Spleen (tissue), 11 donors: ENCODE results near the gene BEST3. TPM values are rescaled to one million over a fixed set of nuclear protein-coding genes. Genes with fewer than 3 reads are reported as not detected.

Source experiments
- DNase-seq: peaks from one replicate; pipeline ENCODE4 v3.0.0-alpha.2; 2020
- H3K27ac ChIP-seq, 8 donors: fragments of 200-600 bp; sonication (generic) in 7 of 8; 1 replicate in 4 of 8; 2 replicates in 4 of 8; pipeline versions ENCODE4 v1.5.0 to v1.8.0; 2016 to 2021; ENCODE audit warnings: inconsistent platforms in 4 of 8, mild to moderate bottlenecking in 4 of 8, moderate library complexity in 1 of 8
- H3K27me3 ChIP-seq, 7 donors: fragments of 200-600 bp; sonication (generic) in 6 of 7; replicated peaks in 1 of 7; 1 replicate in 4 of 7; 2 replicates in 3 of 7; pipeline versions ENCODE4 v1.5.0 to v1.8.0; 2016 to 2021; ENCODE audit warnings: inconsistent platforms in 3 of 7, mild to moderate bottlenecking in 1 of 7
- H3K36me3 ChIP-seq, 6 donors: fragments of 200-600 bp; sonication (generic) in 5 of 6; 1 replicate in 4 of 6; 2 replicates in 2 of 6; pipeline versions ENCODE4 v1.5.0 to v1.8.0; 2016 to 2021; ENCODE audit warnings: inconsistent platforms in 2 of 6
- H3K4me1 ChIP-seq, 6 donors: fragments of 200-600 bp; sonication (generic) in 5 of 6; 1 replicate in 3 of 6; 2 replicates in 3 of 6; pipeline versions ENCODE4 v1.5.0 to v1.8.0; 2016 to 2021; ENCODE audit warnings: inconsistent platforms in 3 of 6
- H3K4me3 ChIP-seq, 8 donors: fragments of 200-600 bp; sonication (generic) in 7 of 8; 1 replicate in 4 of 8; 2 replicates in 4 of 8; pipeline versions ENCODE4 v1.5.0 to v1.8.0; 2016 to 2021; ENCODE audit warnings: inconsistent platforms in 4 of 8, mild to moderate bottlenecking in 4 of 8, moderate library complexity in 2 of 8
- H3K9me3 ChIP-seq, 8 donors: fragments of 200-600 bp; sonication (generic) in 7 of 8; 1 replicate in 4 of 8; 2 replicates in 4 of 8; pipeline versions ENCODE4 v1.5.0 to v1.8.0; 2016 to 2021; ENCODE audit warnings: inconsistent platforms in 4 of 8
- POLR2A ChIP-seq, 3 donors: fragments of 450-650 bp; IDR thresholded peaks; one replicate each; pipeline ENCODE4 v1.5.1; 2017; ENCODE audit warnings: antibody characterized with exemption in 3 of 3, mild to moderate bottlenecking in 1 of 3
- POLR2AphosphoS5 ChIP-seq, 3 donors: sonication (generic); formaldehyde crosslinking; IDR thresholded peaks; one replicate each; pipeline ENCODE4 v1.5.1; 2017; ENCODE audit warnings: antibody characterized with exemption in 3 of 3
- WGBS, 5 donors: extraction: QIAGEN DNeasy Blood & Tissue Kit in 3 of 5; methylation state at CpG; one replicate each; pipeline versions ENCODE4 v1.1.5 to v1.1.7; 2013 to 2018; 5-methylcytosine and 5-hydroxymethylcytosine counted together
- intact Hi-C: fragments of 100-400 bp; cut with DNase I; formaldehyde crosslinking; loops from one replicate; pipeline ENCODE4 v1.15.0; 2023; ENCODE audit warnings: low total_unique reads
- polyA plus RNA-seq, 3 donors: library from polyadenylated mRNA; stranded (reverse); fragments of 200-250 nt; gene quantifications; one replicate each; pipeline ENCODE4 v1.2.1, GENCODE V29; 2013
- total RNA-seq, 7 donors: library from RNA; depleted of rRNA in 3 of 7; stranded (reverse); fragments of >200 nt in 3 of 7; fragmentation: NEBNext Ultra II Directional in 4 of 7; extraction: Animal tissue kit (Norgen Biotek cat#: 25700) in 4 of 7; gene quantifications; one replicate each; pipeline versions ENCODE4 v1.1.0 to v1.2.1, GENCODE V29; 2016 to 2021
- TF ChIP-seq, protein P1 (sequence below), 11 experiments: fragments of 200-600 bp in 7 of 11; fragments of 450-650 bp in 4 of 11; sonication (generic) in 4 of 11; IDR thresholded peaks in 8 of 11; conservative IDR thresholded peaks in 3 of 11; 1 replicate in 7 of 11; 2 replicates in 4 of 11; pipeline versions ENCODE4 v1.4.0 to v1.8.0; 2016 to 2021; ENCODE audit warnings: antibody characterized with exemption in 11 of 11, inconsistent platforms in 4 of 11, mild to moderate bottlenecking in 1 of 11
- donor health status: healthy with polysubstance abuse.
- donor health status: DM: no; HTN: no; CAD: no; lungs with moderate emphysema.
- donor health status: DM: no; HTN: no; CAD: no.
- donor health status: Bipolar disorder and iron deficiency.
- donor health status: healthy.
- donor health status: DM: no; HTN: no; CAD: no.
- donor health status: DM: yes; HTN: yes; CAD: no.

Gene BEST3
- total and polyA plus RNA-seq, 10 donors = 0.14 TPM; not detected in 9

DNA sequence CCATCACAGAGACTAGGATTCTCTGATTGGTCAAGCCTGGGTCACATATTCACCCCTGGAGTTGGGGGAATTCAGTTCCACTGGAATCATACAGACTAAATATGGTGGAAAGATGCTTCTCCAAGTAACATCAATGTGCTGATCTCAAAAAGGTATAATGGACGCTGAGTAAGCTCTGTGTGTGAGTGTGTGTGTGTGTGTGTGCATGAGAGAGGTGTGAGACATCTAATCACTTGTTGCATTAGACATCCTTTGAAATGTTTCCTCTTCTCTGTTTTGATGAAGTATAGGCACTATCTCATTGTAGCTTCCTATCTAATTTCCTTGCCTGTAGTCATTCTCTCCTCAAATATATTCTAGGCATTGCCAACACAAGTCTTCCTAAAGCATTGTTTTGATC, 34.5 kb upstream of the BEST3 start:
- intact Hi-C loops = no loop called here
- H3K27ac ChIP-seq = no peak overlapping the region
- H3K36me3 ChIP-seq = no peaks in the 10 kb centered on the region
- H3K9me3 ChIP-seq = no peaks in the 10 kb centered on the region
- no peak for DNase-seq
- TF ChIP-seq POLR2A (IDR thresholded peaks at IDR 0.05) (no peak), POLR2AphosphoS5 (IDR thresholded peaks at IDR 0.05) (no peak)
- H3K4me3 ChIP-seq = no peak overlapping the region
- H3K27me3 ChIP-seq = no peaks in the 10 kb centered on the region
- 56 to 87% (median 79%) methylated on average over 1 of the region's 1 CpG for whole genome bisulfite sequencing, 5 donors
- H3K4me1 ChIP-seq = peaks cover 0 to 7% (median 0%) of the 10 kb centered on the region in 6 donors

DNA sequence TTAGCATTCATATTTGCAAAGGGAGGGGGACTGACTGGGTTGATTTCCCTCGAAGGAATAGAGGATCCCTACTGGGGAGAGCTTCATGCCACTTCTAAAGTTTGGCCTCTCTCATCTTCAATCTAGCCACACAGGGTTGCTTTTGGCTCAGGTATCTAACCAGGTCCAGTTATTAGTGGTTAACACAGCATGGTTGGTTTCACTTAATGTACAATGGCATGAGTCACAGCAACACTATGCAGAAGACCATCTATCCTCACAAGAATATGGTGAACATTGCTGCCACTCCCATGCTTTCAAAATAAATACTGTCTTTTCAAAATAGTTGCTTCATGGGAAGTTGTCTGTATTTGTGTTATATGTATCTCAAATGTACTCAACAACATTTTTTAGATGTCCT, 33.0 kb upstream of the BEST3 start:
- Histone ChIP-seq H3K36me3 (no peaks in the 10 kb centered on the region), H3K4me3 (no peak overlapping the region), H3K27me3 (no peaks in the 10 kb centered on the region), H3K9me3 (no peaks in the 10 kb centered on the region), H3K4me1 (no peaks in the 10 kb centered on the region), H3K27ac (no peak overlapping the region)
- 68 to 81% (median 78%) methylated on average over 1 of the region's 1 CpG for WGBS, 5 donors
- intact Hi-C loops = no loop called here
- TF ChIP-seq, protein P1, sequence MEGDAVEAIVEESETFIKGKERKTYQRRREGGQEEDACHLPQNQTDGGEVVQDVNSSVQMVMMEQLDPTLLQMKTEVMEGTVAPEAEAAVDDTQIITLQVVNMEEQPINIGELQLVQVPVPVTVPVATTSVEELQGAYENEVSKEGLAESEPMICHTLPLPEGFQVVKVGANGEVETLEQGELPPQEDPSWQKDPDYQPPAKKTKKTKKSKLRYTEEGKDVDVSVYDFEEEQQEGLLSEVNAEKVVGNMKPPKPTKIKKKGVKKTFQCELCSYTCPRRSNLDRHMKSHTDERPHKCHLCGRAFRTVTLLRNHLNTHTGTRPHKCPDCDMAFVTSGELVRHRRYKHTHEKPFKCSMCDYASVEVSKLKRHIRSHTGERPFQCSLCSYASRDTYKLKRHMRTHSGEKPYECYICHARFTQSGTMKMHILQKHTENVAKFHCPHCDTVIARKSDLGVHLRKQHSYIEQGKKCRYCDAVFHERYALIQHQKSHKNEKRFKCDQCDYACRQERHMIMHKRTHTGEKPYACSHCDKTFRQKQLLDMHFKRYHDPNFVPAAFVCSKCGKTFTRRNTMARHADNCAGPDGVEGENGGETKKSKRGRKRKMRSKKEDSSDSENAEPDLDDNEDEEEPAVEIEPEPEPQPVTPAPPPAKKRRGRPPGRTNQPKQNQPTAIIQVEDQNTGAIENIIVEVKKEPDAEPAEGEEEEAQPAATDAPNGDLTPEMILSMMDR (IDR thresholded peaks at IDR 0.05 in 8 of 11, conservative IDR thresholded peaks at IDR 0.05 in 3 of 11) = no peak
- no peak for TF ChIP-seq POLR2A (IDR thresholded peaks at IDR 0.05)
- no peak for TF ChIP-seq POLR2AphosphoS5 (IDR thresholded peaks at IDR 0.05)
- no peak for DNase-seq

DNA sequence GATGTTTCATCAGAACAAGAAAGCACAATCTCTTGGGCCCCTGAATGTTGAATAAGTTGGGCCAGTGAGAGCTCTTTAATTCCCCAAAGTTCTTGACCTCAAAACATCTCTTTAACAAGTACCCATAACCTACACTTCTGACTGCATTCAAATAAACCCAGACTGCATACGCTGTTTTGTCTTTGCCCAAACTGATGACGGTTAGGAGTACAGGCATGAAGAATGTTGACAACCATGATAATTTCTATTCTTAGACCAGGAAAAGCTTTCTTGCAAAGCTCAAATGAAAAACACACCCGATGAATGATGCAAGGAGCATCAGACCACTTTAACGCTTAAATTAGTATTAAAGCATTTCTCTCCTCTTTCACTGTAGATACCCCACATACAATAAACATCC, 27.8 kb upstream of the BEST3 start:
- TF ChIP-seq POLR2AphosphoS5 (IDR thresholded peaks at IDR 0.05) = no peak
- TF ChIP-seq, protein P1 (IDR thresholded peaks at IDR 0.05 in 8 of 11, conservative IDR thresholded peaks at IDR 0.05 in 3 of 11) = no peak
- TF ChIP-seq POLR2A (IDR thresholded peaks at IDR 0.05) = no peak
- no peaks in the 10 kb centered on the region for H3K9me3 ChIP-seq
- WGBS, 5 donors = 90 to 95% (median 92%) methylated on average over 4 of the region's 4 CpGs
- no peak for DNase-seq
- no peak overlapping the region for H3K4me3 ChIP-seq
- no peak overlapping the region for H3K27ac ChIP-seq
- H3K4me1 ChIP-seq = no peaks in the 10 kb centered on the region
- H3K27me3 ChIP-seq = no peaks in the 10 kb centered on the region
- no peaks in the 10 kb centered on the region for H3K36me3 ChIP-seq
- intact Hi-C loops = no loop called here

- TF ChIP-seq, protein P1 (IDR thresholded peaks at IDR 0.05 in 8 of 11, conservative IDR thresholded peaks at IDR 0.05 in 3 of 11) = no peak
- no peak for TF ChIP-seq POLR2A (IDR thresholded peaks at IDR 0.05)
- no peak for TF ChIP-seq POLR2AphosphoS5 (IDR thresholded peaks at IDR 0.05)
- no peaks in the 10 kb centered on the region for H3K9me3 ChIP-seq
- 72 to 82% (median 79%) methylated on average over 3 of the region's 3 CpGs for WGBS, 5 donors
- no peaks in the 10 kb centered on the region for H3K36me3 ChIP-seq
- H3K27ac ChIP-seq = no peak overlapping the region
- H3K4me1 ChIP-seq = no peaks in the 10 kb centered on the region
- peaks cover 0 to 4% (median 0%) of the 10 kb centered on the region in 7 donors for H3K27me3 ChIP-seq
- no peak for DNase-seq
- H3K4me3 ChIP-seq = no peak overlapping the region
- intact Hi-C loops = no loop called here
Measured at GRCh38 chr12:69720750-69721149, 21.6 kb upstream of the BEST3 start.
